GM19463 (cell line): ENCODE measurements around the gene AKT3.
"Not testable (repeated sequence)": the region's sequence is repeated elsewhere in the genome, so short reads cannot be mapped to it uniquely, and the experiment has no call there.

Experiments used
- ATAC-seq: cut with Tn5 transposase; IDR thresholded peaks from one replicate; pipeline ENCODE4 v1.9.1; 2021; ENCODE audit warnings: mild to moderate bottlenecking, moderate library complexity; ENCODE audit not compliant: unreplicated experiment

Gene AKT3

GRCh38 chr1:243710467-243710866, 139.6 kb downstream of the AKT3 start:
- no peak for ATAC-seq

- no peak for ATAC-seq
Observed at GRCh38 chr1:243708210-243708609, 141.8 kb downstream of the AKT3 start.

GRCh38 chr1:243706563-243706962, 143.5 kb downstream of the AKT3 start:
- no peak for ATAC-seq

- no peak for ATAC-seq
Observed at GRCh38 chr1:243705585-243705984, 144.5 kb downstream of the AKT3 start.

- ATAC-seq: no peak
Observed at GRCh38 chr1:243701872-243702271, 148.2 kb downstream of the AKT3 start.

GRCh38 chr1:243693800-243694199, 156.2 kb downstream of the AKT3 start:
- no peak for ATAC-seq

- ATAC-seq: peak; percentile 79
Observed at GRCh38 chr1:243686159-243686558, 163.9 kb downstream of the AKT3 start.

- ATAC-seq: no peak
Observed at GRCh38 chr1:243680860-243681259, 169.2 kb downstream of the AKT3 start.

GRCh38 chr1:243672539-243673074, 177.4 kb downstream of the AKT3 start:
- no peak for ATAC-seq

GRCh38 chr1:243667591-243667990, 182.5 kb downstream of the AKT3 start:
- peak; percentile 61 for ATAC-seq

- ATAC-seq: no peak
Observed at GRCh38 chr1:243667133-243667532, 182.9 kb downstream of the AKT3 start.

GRCh38 chr1:243663651-243664050, 186.4 kb downstream of the AKT3 start:
- ATAC-seq: no peak

- ATAC-seq: not testable (repeated sequence)
Observed at GRCh38 chr1:243662169-243662568, 187.9 kb downstream of the AKT3 start.

GRCh38 chr1:243658594-243659105, 191.4 kb downstream of the AKT3 start:
- ATAC-seq: no peak

- ATAC-seq: no peak
Observed at GRCh38 chr1:243657793-243658192, 192.2 kb downstream of the AKT3 start.

- ATAC-seq: not testable (repeated sequence)
Observed at GRCh38 chr1:243649530-243649929, 200.5 kb downstream of the AKT3 start.

- ATAC-seq: no peak
Observed at GRCh38 chr1:243646841-243647240, 203.2 kb downstream of the AKT3 start.

- ATAC-seq: no peak
Observed at GRCh38 chr1:243645281-243645680, 204.8 kb downstream of the AKT3 start.

GRCh38 chr1:243642936-243643335, 207.1 kb downstream of the AKT3 start:
- no peak for ATAC-seq

GRCh38 chr1:243639027-243639658, 210.9 kb downstream of the AKT3 start:
- ATAC-seq: no peak

- ATAC-seq: no peak
Observed at GRCh38 chr1:243638186-243638585, 211.9 kb downstream of the AKT3 start.

- no peak for ATAC-seq
Observed at GRCh38 chr1:243628476-243628907, 221.6 kb downstream of the AKT3 start.

GRCh38 chr1:243623841-243624240, 226.2 kb downstream of the AKT3 start:
- no peak for ATAC-seq
